ENCODE data around the gene COPG2.

COPG2 gene

GRCh38 chr7:130606161-130606560 lies 62.4 kb downstream of the COPG2 start:
- TF ChIP-seq CREB1 (IDR thresholded peaks at IDR 0.05; ENCODE audit: low read depth) (no peak), TAF1 (IDR thresholded peaks at IDR 0.05; ENCODE audit: low read depth) (no peak), YY1 (IDR thresholded peaks at IDR 0.05; ENCODE audit: low read depth) (no peak), TCF12 (IDR thresholded peaks at IDR 0.05; ENCODE audit: low read depth) (no peak), NFIC (IDR thresholded peaks at IDR 0.05) (no peak), EP300 (IDR thresholded peaks at IDR 0.05; ENCODE audit: borderline replicate concordance) (no peak), REST (IDR thresholded peaks at IDR 0.05; ENCODE audit: low read depth) (no peak), EGR1 (IDR thresholded peaks at IDR 0.05) (no peak), MAX (IDR thresholded peaks at IDR 0.05) (no peak), TEAD4 (IDR thresholded peaks at IDR 0.05) (no peak), ZBTB7A (IDR thresholded peaks at IDR 0.05; ENCODE audit: low read depth) (no peak), FOXM1 (IDR thresholded peaks at IDR 0.05; ENCODE audit: borderline replicate concordance, low read depth) (no peak), CEBPB (IDR thresholded peaks at IDR 0.05) (no peak), USF1 (IDR thresholded peaks at IDR 0.05) (no peak), RAD21 (IDR thresholded peaks at IDR 0.05; ENCODE audit: low read depth) (no peak)

- TF ChIP-seq CEBPB (IDR thresholded peaks at IDR 0.05) (no peak), USF1 (IDR thresholded peaks at IDR 0.05) (no peak), YY1 (IDR thresholded peaks at IDR 0.05; ENCODE audit: low read depth) (no peak), TCF12 (IDR thresholded peaks at IDR 0.05; ENCODE audit: low read depth) (no peak), TEAD4 (IDR thresholded peaks at IDR 0.05) (no peak), FOXM1 (IDR thresholded peaks at IDR 0.05; ENCODE audit: borderline replicate concordance, low read depth) (no peak), TAF1 (IDR thresholded peaks at IDR 0.05; ENCODE audit: low read depth) (no peak), MAX (IDR thresholded peaks at IDR 0.05) (no peak), NFIC (IDR thresholded peaks at IDR 0.05) (no peak), ZBTB7A (IDR thresholded peaks at IDR 0.05; ENCODE audit: low read depth) (no peak), REST (IDR thresholded peaks at IDR 0.05; ENCODE audit: low read depth) (no peak), EP300 (IDR thresholded peaks at IDR 0.05; ENCODE audit: borderline replicate concordance) (no peak), EGR1 (IDR thresholded peaks at IDR 0.05) (no peak)
These were observed 70.5 kb downstream of the COPG2 start for GRCh38 chr7:130598056-130598455.

- TF ChIP-seq CEBPB (IDR thresholded peaks at IDR 0.05) (no peak), CREB1 (IDR thresholded peaks at IDR 0.05; ENCODE audit: low read depth) (no peak), RAD21 (IDR thresholded peaks at IDR 0.05; ENCODE audit: low read depth) (no peak), EP300 (IDR thresholded peaks at IDR 0.05; ENCODE audit: borderline replicate concordance) (no peak), EGR1 (IDR thresholded peaks at IDR 0.05) (no peak), USF1 (IDR thresholded peaks at IDR 0.05) (no peak), REST (IDR thresholded peaks at IDR 0.05; ENCODE audit: low read depth) (no peak), TEAD4 (IDR thresholded peaks at IDR 0.05) (no peak), NFIC (IDR thresholded peaks at IDR 0.05) (no peak), FOXM1 (IDR thresholded peaks at IDR 0.05; ENCODE audit: borderline replicate concordance, low read depth) (no peak), ZBTB7A (IDR thresholded peaks at IDR 0.05; ENCODE audit: low read depth) (no peak), TCF12 (IDR thresholded peaks at IDR 0.05; ENCODE audit: low read depth) (no peak), YY1 (IDR thresholded peaks at IDR 0.05; ENCODE audit: low read depth) (no peak), TAF1 (IDR thresholded peaks at IDR 0.05; ENCODE audit: low read depth) (no peak), MAX (IDR thresholded peaks at IDR 0.05) (no peak)
These were observed 72.6 kb downstream of the COPG2 start for GRCh38 chr7:130595986-130596385.

- TF ChIP-seq CREB1 (IDR thresholded peaks at IDR 0.05; ENCODE audit: low read depth) (no peak), REST (IDR thresholded peaks at IDR 0.05; ENCODE audit: low read depth) (no peak), YY1 (IDR thresholded peaks at IDR 0.05; ENCODE audit: low read depth) (no peak), ZBTB7A (IDR thresholded peaks at IDR 0.05; ENCODE audit: low read depth) (no peak), USF1 (IDR thresholded peaks at IDR 0.05) (no peak), RAD21 (IDR thresholded peaks at IDR 0.05; ENCODE audit: low read depth) (no peak), TAF1 (IDR thresholded peaks at IDR 0.05; ENCODE audit: low read depth) (no peak), FOXM1 (IDR thresholded peaks at IDR 0.05; ENCODE audit: borderline replicate concordance, low read depth) (no peak), CEBPB (IDR thresholded peaks at IDR 0.05) (no peak), TEAD4 (IDR thresholded peaks at IDR 0.05) (no peak), EGR1 (IDR thresholded peaks at IDR 0.05) (no peak), NFIC (IDR thresholded peaks at IDR 0.05) (no peak), MAX (IDR thresholded peaks at IDR 0.05) (no peak), TCF12 (IDR thresholded peaks at IDR 0.05; ENCODE audit: low read depth) (no peak), EP300 (IDR thresholded peaks at IDR 0.05; ENCODE audit: borderline replicate concordance) (no peak)
These were observed 75.5 kb downstream of the COPG2 start for GRCh38 chr7:130593033-130593432.

Data from Ishikawa (cell line).